SU-DHL-6 (cell line): Measurements from ENCODE around the gene ST3GAL6.

Source experiments
- H2AFZ ChIP-seq: fragments of 200-600 bp; sonication (generic); 2 replicates; pipeline ENCODE4 v1.6.1; 2014; ENCODE audit warnings: low read depth, mild to moderate bottlenecking, moderate library complexity, mixed read lengths, antibody characterized with exemption, low read length; ENCODE audit not compliant: severe bottlenecking
- H3F3A ChIP-seq: fragments of 200-600 bp; shearing (Covaris generic); 2 replicates; pipeline ENCODE4 v1.6.0; 2016; ENCODE audit warnings: antibody characterized with exemption, mild to moderate bottlenecking; ENCODE audit not compliant: insufficient read depth
- H3K27ac ChIP-seq: fragments of 200-600 bp; sonication (generic); 2 replicates; pipeline ENCODE4 v1.5.1; 2016; ENCODE audit warnings: low read depth, mild to moderate bottlenecking, low read length, moderate library complexity, mixed read lengths
- H3K27me3 ChIP-seq: fragments of 200-600 bp; sonication (generic), shearing (Covaris generic); 2 replicates; pipeline ENCODE4 v1.6.0; 2014; ENCODE audit warnings: mild to moderate bottlenecking, low read length
- H3K36me3 ChIP-seq: fragments of 200-600 bp; sonication (generic); 2 replicates; pipeline ENCODE4 v1.6.1; 2014; ENCODE audit warnings: mild to moderate bottlenecking, low read length, mixed read lengths
- H3K4me2 ChIP-seq: fragments of 300-600, 200-600 bp; shearing (Covaris generic), sonication (generic); 2 replicates; pipeline ENCODE4 v1.6.0; 2014; ENCODE audit warnings: low read length, low read depth, mild to moderate bottlenecking; ENCODE audit not compliant: poor library complexity, severe bottlenecking
- H3K4me3 ChIP-seq: fragments of 200-600 bp; sonication (generic); 2 replicates; pipeline ENCODE4 v1.5.1; 2014; ENCODE audit warnings: antibody characterized with exemption, low read length, mild to moderate bottlenecking, mixed read lengths; ENCODE audit not compliant: insufficient read depth, poor library complexity, severe bottlenecking
- H3K79me2 ChIP-seq: fragments of 200-600 bp; sonication (generic); 2 replicates; pipeline ENCODE4 v1.6.1; 2014; ENCODE audit warnings: mild to moderate bottlenecking, low read length, moderate library complexity; ENCODE audit not compliant: insufficient read depth
- H3K9ac ChIP-seq: fragments of 200-600 bp; sonication (generic); 2 replicates; pipeline ENCODE4 v1.7.0; 2014; ENCODE audit warnings: mild to moderate bottlenecking, low read length
- H3K9me2 ChIP-seq: fragments of 200-600 bp; sonication (generic); replicated peaks from 2 replicates; pipeline ENCODE4 v1.6.1; 2014; ENCODE audit warnings: low read length; ENCODE audit not compliant: insufficient read depth
- H3K9me3 ChIP-seq: fragments of 200-600 bp; sonication (generic); 2 replicates; pipeline ENCODE4 v1.6.1; 2014; ENCODE audit warnings: low read length, mixed read lengths; ENCODE audit not compliant: insufficient read depth
- H4K20me1 ChIP-seq: fragments of 200-600 bp; sonication (generic); 2 replicates; pipeline ENCODE4 v1.6.1; 2014; ENCODE audit warnings: low read depth, mild to moderate bottlenecking, antibody characterized with exemption, low read length, moderate library complexity, mixed read lengths
- EZH2phosphoT487 ChIP-seq: fragments of 200-600 bp; sonication (generic), shearing (Covaris generic); conservative IDR thresholded peaks from 2 replicates; pipeline ENCODE4 v1.6.1; 2018; ENCODE audit warnings: mild to moderate bottlenecking, antibody characterized with exemption, low read length, moderate library complexity, mixed read lengths
- TF ChIP-seq, protein P1 (sequence below): fragments of 200-600 bp; sonication (generic); IDR thresholded peaks from one replicate; pipeline ENCODE4 v1.5.1; 2017; ENCODE audit warnings: antibody characterized with exemption, mild to moderate bottlenecking, low read length, moderate library complexity; ENCODE audit not compliant: insufficient read depth, poor library complexity, severe bottlenecking

Gene ST3GAL6

DNA sequence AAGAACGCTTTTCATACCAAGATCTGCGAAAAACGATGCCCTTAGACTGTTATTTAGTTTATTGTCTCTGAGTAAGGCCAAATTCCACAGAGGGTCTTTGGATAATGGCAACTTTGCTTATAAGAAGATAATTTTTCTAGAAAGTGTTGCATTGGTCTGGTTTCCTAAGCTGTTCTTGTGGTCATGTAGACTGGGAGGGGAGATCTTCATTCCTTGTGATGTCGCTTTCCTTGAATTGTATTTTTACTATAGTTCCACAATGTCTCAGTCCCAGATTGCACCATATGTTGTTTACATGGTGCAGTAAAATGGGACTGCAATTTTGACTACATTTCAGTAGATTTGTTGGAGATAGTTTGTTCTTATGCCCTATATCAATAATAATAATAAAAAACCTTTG, 28.8 kb upstream of the ST3GAL6 start:
- H3K9ac ChIP-seq: no peak overlapping the region
- TF ChIP-seq, protein P1, sequence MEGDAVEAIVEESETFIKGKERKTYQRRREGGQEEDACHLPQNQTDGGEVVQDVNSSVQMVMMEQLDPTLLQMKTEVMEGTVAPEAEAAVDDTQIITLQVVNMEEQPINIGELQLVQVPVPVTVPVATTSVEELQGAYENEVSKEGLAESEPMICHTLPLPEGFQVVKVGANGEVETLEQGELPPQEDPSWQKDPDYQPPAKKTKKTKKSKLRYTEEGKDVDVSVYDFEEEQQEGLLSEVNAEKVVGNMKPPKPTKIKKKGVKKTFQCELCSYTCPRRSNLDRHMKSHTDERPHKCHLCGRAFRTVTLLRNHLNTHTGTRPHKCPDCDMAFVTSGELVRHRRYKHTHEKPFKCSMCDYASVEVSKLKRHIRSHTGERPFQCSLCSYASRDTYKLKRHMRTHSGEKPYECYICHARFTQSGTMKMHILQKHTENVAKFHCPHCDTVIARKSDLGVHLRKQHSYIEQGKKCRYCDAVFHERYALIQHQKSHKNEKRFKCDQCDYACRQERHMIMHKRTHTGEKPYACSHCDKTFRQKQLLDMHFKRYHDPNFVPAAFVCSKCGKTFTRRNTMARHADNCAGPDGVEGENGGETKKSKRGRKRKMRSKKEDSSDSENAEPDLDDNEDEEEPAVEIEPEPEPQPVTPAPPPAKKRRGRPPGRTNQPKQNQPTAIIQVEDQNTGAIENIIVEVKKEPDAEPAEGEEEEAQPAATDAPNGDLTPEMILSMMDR: no peak
- TF ChIP-seq EZH2phosphoT487: no peak
- H3K27ac ChIP-seq: no peak overlapping the region
- no peak overlapping the region for H3K4me3 ChIP-seq
- H3F3A ChIP-seq: no peaks in the 10 kb centered on the region
- H3K9me3 ChIP-seq: no peaks in the 10 kb centered on the region
- no peaks in the 10 kb centered on the region for H3K27me3 ChIP-seq
- H2AFZ ChIP-seq: no peak overlapping the region
- no peaks in the 10 kb centered on the region for H4K20me1 ChIP-seq
- no peak overlapping the region for H3K4me2 ChIP-seq
- no peaks in the 10 kb centered on the region for H3K79me2 ChIP-seq
- no peaks in the 10 kb centered on the region for H3K36me3 ChIP-seq
- H3K9me2 ChIP-seq: no peaks in the 10 kb centered on the region

DNA sequence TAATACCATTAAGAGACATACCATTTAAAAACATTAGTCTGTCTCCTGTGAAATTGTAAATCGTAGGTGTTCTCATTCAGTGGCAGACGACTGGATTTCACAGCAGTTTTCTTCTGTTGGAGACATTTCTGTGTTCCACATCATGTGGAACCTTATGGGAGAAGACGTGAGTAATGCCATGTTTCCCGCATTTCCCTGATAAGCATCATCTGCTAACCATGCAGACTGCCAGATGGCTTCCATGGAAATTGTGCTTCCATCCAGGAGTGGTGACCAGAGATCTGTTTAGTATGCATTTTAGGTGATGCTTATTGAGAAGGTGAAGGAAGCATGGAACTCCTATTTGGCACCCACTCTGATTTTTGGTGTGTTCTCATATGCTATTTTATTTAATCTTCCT, 28.4 kb upstream of the ST3GAL6 start:
- Histone ChIP-seq H3K9ac (no peak overlapping the region), H3K27ac (no peak overlapping the region), H3K4me3 (no peak overlapping the region), H3K36me3 (no peaks in the 10 kb centered on the region), H3K9me3 (no peaks in the 10 kb centered on the region), H3K27me3 (no peaks in the 10 kb centered on the region), H4K20me1 (no peaks in the 10 kb centered on the region), H3K9me2 (no peaks in the 10 kb centered on the region), H3K79me2 (no peaks in the 10 kb centered on the region), H3F3A (no peaks in the 10 kb centered on the region), H3K4me2 (no peak overlapping the region), H2AFZ (no peak overlapping the region)
- no peak for TF ChIP-seq EZH2phosphoT487
- TF ChIP-seq, protein P1: no peak

DNA sequence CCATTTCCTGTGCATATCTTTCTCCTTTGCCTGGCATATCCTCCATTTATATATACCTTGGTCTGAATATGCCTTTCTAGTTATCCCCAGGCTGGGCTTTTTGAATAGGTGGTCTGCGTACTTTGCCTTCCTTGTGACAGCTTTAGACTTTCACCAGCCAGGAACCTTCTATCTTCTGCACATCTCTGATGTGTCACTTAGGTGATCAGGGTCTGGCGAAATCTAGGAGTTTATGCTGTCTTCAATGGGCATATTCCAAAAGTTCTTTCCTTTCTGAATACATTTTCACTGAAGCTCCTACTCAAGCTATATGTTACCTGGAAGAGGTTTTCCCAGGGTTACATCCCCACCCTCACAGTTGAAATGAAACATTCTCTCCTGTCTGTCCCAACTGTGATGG, 27.8 kb upstream of the ST3GAL6 start:
- Histone ChIP-seq H3K4me3 (no peak overlapping the region), H2AFZ (no peak overlapping the region), H4K20me1 (no peaks in the 10 kb centered on the region), H3K4me2 (no peak overlapping the region), H3K9me2 (no peaks in the 10 kb centered on the region), H3K27me3 (no peaks in the 10 kb centered on the region), H3K36me3 (no peaks in the 10 kb centered on the region), H3K9ac (no peak overlapping the region), H3F3A (no peaks in the 10 kb centered on the region), H3K79me2 (no peaks in the 10 kb centered on the region), H3K27ac (no peak overlapping the region), H3K9me3 (no peaks in the 10 kb centered on the region)
- TF ChIP-seq, protein P1: no peak
- no peak for TF ChIP-seq EZH2phosphoT487
